Activated CD4-positive, alpha-beta T cell treated with anti-CD3 and anti-CD28 coated beads for 4 hours (primary cell): ENCODE data around the gene SMAD3.

Experiments
- DNase-seq, 2 donors: peaks; one replicate each; pipeline ENCODE4 v3.0.0-alpha.2; 2020

The SMAD3 gene

DNA sequence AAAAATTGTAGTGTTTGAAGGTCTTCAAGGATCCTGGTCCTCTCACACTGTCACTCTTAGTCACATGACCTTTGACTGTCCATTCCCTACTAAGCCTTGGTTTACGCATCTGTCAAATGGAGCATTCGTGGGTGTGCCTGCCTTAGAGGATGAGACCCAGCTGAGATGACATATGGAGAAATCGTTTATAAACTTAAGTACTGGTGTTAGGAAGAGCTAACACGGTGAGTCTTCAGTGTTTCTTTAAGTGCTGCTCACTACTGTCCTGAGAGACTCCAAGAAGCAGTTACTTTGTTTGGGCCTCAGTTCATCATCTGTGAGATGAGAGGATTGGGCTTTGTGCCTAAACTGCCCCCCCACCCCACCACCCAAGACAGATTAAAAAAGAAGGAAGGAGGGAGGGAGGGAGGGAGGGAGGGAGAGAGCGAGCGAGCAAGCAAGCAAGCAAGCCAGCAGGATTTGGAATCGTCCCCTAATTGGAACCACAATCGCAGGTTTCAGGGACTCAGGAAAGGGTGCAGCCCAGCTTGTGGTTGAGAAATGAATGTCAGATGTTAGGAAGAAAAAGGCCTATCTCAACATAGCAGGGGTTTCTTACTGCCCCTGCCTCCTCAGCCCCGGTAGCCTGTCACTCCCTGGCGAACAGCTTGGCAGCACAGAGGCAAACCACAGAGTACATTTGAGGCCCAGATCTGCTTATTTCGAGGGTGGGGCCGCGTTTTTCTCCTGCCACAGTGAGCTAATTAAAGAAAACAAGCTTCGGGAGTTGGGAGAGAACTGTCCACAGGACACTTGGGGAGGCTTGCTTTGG, 32.7 kb downstream of the SMAD3 start:
- peak in 1 of 2 donors; percentile 23 for DNase-seq

DNA sequence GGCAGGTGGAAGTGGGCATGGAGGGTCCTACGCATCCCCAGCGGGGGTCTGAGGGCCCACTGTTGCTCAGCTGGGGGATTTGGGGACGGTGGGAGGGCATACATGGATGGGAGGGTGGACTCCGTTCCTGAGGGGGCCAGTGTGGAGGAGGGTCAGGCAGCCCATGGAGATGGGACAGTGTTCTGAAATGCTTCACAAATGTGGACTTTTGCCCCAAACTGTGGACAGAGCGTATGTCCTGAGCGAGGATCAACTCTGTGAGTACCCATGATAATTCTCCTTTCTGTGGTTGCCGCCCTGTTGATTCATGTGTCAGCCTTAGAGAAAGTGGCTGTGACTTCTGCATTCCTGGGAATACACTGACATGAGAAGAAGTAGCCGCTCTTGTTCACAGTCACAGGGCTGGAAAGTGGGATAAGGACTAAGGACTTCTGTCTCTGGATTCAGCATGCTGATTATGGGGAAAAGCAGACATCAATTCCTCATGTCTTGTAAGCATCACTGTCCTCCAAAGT, 33.4 kb downstream of the SMAD3 start:
- DNase-seq: no peak

DNA sequence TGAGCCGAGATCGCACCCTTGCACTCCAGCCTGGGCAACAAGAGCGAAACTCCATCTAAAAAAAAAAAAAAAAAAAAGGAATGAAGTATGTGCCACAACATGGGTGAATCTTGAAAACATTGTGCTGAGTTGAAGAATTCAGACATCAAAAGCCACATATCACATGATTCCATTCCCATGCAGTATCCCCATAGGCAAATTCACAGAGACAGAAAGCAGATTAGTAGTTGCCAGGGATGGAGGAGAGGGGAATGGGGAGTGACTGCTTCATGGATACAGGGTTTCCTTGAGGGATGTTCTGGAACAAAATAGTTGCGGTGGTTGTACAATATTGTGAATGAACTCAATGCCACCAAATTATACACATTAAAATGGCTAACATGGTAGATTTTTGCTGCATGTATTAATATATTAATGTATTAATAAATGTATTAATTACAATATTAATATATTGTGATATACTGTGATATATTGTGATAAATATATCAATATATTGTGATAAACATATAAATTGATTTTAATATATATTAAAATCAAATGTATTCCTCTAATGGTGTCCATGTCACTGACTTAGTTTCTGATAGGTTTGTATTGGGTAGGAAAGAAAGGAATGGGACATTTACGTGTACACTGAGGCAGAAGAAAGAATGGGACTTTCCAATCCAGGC, 34.9 kb downstream of the SMAD3 start:
- DNase-seq: no peak

DNA sequence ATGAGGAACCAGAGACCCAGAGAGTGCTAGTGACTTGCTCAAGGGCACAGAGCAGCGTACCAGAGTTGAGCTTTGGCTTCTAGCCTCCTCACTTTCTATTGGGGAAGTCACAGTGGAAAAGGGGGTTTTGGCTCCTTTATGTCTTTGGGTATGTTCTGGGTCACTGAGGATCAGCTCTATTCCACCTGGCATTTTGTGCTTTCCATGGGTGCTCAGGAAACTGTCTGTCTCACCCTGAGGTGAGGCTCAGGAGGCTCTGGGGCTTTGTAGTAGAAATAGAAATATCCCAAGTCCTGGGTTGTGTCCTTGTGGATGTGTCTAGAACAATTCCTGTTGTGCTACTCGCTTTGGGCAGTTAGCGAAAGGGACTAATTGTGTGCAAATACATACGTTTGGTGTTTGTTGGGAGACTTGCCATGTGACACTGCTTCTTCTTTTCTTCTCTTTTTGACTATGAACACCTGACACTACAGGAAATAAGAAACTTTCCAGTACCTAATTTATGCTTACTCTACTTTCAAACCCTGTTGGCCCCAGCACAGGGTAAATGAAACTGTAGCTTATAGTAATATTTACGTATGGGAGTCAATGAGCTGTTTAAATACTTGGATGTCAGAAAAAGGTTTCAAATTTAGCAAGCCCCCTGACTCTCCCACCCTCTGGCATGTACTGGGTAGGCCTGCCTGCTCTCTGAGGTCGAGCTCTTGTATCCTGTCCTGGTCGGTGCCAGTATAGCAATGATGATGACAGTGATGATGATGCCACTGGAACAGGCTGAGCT, 35.6 kb downstream of the SMAD3 start:
- peak in 1 of 2 donors; percentile 19 for DNase-seq

DNA sequence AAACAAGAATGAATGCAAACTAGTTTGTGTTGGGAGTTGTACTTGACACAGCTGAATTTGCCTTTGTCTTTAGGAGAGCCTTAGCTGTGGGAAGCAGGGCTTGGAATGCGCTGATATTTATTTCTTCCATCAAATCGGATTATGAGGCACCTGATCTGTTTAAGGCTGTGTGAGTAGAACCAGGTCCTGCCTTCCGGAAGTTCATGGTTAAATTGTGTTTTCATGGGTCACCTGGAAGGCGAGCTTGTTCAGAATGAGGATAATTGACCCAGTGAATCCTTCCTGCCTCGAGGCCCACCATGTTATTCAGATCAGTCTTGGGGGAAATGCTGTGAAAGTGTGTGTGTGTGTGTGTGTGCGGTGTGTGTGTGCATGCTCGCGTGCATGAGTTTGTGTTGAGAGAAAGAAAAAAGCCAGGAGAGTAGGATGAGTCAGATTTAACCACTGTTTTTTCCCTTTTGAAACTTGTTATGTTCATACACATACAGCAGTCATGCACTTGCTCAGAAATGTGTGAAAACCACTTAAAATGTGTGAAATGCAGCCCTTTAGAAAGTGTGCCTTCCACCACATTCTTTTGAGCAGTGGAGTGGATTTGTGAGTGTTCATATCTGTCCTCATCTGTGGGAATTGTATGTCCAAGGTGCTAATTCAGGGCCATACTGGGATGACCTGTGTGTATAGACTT, 36.7 kb downstream of the SMAD3 start:
- peak; percentile 40 to 62 for DNase-seq

DNA sequence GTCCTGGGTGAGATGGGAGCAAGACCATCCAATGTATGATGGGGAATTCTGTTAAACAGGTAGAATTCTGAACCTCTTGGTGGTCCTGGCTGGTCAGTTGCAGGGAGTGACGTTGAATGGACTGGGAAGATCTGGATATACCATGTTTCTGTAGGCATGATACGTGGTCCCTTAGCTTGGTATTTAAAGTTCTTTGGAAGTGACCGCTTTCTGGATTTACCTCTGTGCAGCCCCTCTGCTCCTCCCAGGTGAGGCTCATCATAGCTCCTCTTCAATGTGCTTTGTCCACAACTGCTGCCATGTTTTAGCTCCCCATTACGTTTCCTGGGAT, 37.2 kb downstream of the SMAD3 start:
- no peak for DNase-seq

DNA sequence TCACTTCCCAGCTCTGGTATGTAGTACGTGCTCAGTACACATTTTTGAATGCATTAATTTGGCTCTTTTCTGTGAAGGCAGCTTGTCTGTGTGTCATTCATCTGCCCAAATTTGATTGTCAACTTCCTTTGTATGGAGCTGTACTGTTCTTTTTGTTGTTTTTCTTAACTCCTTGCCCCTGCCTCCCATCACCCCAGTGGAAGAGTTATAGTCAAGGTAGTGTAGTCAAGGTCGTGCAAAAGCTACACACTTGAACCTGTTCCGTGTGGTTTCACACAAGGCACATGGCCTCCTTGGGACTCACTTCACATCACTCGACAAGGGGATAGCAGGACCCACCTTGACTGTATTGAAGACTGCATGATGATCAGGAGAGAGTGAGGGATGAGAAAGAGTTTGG, 37.6 kb downstream of the SMAD3 start:
- no peak for DNase-seq

DNA sequence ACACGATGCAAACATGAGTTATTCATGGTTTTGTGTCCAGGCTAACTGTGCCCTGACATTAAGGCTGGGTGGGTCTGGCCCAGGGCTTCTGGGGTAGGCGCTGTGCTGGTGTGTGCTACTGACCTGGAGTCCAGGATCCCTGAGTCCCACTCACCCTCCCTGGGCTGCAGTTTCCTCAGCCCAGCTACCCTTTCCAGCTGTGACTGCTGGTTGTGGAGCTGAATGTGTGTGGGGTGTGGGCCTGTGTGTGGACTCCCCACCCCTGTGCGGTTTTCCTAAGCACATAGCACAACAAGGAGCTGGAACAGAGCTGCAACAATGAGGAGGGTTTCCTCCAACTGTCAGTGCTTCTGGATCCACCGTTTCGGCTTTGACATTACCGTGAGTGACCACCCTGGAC, 38.0 kb downstream of the SMAD3 start:
- DNase-seq: no peak

DNA sequence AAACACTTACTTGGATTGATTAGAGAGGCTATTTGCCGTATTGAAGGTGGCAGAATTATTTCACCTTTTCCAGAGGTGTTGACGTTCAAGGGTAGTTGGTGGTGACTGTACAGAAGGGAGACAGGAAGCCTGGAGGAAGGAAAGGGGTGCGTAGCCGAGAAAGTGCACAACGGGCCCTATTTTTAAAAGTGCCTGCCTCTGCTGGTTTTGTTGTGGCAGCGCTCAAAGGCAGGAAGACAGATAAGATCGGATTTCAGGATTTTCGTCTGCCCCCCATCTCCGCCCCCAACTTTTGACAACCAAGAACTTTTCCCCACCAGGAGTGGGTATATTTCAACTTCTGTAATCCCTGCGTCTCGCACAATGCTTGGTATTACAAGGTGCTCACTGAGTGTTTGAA, 38.5 kb downstream of the SMAD3 start:
- peak in 1 of 2 donors; percentile 25 for DNase-seq

DNA sequence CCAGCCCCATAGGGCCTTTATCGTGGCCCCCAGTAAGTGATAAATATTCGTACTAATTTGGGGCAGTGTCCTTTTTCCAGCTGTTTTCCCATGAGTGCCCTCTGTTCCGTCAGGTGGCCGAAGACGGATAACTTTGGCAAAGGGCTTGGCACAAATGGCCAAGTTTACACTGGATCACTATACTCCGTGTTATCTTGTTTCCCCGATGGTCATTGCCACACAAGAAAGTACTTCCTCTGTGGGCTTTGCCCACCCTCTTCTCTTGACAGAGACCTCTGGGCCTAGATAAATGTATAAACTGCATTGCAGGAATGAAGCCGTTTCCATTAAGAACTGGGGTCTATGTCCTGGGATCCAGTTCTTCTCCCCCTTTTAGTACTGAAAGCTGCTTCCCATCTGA, 39.1 kb downstream of the SMAD3 start:
- no peak for DNase-seq

DNA sequence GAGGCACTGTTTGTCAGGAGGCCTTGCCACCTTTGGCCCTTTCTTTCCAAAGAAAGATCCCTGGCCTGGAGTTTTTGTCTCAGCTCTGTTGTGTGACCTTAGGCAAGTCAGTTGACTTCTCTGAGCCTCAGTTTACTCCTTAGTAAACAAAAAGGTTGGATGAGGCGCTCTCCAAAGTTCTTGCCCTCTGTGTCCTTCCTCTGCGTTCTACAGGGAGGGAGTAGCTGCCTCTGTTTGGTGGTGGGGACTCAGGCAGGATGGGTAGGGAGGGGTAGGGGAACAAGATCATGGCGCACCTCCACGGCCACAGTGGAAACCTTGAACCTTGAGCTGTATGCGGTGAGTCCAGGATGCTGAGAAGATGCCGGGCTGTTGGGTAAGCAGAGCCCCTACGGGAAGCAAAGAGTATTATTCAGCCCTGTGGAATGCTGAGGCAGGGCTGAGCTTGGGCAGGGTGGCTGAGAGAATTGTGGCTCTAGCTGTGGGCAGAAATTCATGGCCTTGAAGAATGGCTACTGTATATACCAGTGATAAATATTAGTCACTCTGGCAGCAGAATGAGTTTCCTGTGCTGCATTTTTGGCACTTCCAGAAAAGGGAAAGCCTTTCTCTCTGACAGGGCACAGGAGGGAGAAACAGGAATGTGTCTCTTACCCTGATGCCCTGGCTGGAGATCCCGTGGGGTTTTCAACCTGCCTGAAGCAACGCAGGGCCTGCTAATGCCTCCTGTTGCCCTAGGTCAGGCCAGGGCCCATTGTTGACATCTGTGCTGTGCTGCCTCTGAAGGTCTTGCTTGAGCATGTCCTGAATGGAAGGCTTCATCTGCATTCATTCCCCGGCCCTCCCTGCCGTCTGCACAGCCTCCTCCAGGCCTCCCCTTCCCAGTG, 39.9 kb downstream of the SMAD3 start:
- DNase-seq: no peak

DNA sequence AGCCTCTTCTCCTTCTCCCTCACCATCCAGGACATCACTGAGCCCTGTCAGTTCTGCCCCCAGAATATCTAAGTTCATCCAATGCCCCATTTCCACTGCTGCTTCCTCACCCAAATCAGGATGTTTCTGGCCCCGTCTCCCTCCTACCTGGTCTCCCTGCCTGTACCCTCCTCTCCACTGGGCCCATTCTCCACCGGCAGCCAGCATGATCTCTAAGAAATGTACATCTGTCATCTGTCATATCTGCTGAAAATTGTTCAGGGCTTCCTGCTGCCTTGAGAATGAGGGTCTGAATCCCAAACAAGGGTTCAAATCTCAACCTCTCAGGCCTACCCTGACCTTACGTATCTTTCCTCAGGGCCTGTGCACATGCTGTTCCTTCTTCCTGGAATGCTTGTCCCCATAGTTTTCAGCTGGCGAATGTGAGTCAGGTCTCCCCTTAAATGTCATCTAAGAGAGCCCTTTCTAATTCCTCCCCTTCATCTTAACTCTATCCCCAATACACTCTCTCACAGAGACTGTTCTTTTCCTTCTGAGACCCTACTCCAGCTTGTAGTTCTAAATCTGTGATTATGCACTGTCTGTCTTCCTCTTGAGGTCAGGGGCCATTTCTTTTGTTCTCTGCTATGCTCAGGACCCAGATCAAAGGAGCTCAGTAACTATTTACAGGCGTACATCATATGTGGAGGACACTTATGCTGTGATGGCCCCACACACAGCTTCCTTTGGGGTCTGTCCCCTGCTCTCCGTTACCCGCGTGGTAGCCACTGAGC, 40.8 kb downstream of the SMAD3 start:
- no peak for DNase-seq

DNA sequence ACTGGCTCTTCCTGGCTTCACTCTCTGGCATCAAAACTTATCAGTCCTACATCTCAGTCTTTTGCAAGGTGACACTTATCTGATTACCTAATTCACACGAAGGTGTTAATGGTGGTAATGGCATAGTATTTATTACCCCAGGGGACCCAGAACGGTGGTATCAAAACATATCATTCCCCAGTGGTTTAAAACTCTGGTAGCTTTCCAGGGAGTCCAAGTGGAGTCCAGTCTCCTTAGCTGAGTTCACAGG, 41.3 kb downstream of the SMAD3 start:
- no peak for DNase-seq

DNA sequence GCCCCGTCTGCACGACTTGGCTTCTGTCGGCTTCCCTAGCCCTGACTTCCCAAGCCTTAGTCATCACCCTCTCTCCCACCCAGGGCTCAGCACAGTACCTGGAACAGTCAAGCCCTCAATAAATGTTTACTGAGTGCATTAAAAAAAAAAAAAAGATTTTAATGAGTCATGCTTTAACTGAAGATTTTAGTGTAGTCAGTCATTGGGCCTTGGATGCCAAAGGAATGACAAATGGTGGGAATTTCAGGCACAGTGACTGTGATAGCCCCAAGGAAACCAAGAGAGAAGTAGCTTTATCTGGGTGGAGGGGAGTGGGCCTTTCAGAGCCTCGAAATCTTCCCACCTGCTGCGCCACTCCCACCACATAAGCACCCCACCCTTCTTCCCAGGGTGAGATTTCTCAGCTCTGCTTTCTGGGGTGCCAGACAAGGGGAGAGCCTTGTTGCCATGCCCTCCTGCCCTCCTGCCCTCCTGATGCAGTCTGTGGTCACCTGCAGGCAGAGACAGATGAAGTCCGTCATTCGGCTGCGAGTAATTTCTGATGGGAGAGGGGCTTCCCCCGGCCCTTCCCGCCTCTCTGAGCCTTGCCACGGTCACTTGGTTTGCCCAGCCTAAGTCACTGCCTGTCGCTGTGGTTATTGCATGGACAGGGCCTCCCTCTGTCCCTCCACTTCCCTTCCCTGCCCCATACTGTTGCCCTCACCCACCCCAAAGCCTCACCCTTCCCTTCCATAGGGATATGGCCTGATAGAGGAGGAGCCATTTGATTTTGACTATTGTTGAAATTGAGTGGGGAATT, 41.8 kb downstream of the SMAD3 start:
- no peak for DNase-seq

DNA sequence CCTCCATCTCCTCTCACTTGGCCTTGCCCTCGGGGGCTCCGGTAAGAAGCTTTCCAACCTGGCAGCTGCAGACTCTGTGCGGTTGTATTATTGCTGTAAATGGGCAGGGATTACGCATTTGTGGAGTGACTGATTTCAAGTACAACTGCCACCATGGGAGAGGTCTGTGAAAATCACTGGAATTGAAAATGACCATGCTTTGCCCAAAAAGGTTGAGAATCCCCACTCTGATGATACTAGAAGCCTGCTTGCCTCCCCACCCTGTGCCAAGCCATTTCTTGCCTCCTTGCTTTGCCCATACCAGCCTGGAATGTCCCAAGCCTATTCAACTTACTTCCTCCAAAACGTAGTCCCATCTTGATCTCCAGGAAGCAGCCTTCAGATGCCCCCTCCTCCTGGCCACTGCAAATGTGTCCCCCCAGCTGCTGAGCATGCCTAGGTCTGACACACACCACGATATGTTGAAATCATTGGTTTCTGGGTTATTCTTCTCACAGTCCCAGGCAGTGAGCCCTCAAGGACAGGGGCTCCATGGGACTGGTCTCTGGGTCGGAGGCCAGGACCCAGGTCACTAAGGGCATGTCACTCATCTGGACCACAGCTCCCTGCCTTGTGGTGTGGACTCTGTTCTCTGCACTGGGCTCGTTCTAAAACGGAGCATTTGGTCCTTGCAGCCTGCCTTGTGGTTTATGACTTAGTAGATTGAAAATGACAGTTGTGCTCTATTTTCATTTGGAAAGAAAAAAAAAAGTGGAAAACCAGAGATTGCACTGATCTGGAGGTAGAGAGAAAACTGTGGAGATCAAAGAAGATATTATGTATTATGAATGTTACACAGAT, 42.9 kb downstream of the SMAD3 start:
- DNase-seq: no peak

DNA sequence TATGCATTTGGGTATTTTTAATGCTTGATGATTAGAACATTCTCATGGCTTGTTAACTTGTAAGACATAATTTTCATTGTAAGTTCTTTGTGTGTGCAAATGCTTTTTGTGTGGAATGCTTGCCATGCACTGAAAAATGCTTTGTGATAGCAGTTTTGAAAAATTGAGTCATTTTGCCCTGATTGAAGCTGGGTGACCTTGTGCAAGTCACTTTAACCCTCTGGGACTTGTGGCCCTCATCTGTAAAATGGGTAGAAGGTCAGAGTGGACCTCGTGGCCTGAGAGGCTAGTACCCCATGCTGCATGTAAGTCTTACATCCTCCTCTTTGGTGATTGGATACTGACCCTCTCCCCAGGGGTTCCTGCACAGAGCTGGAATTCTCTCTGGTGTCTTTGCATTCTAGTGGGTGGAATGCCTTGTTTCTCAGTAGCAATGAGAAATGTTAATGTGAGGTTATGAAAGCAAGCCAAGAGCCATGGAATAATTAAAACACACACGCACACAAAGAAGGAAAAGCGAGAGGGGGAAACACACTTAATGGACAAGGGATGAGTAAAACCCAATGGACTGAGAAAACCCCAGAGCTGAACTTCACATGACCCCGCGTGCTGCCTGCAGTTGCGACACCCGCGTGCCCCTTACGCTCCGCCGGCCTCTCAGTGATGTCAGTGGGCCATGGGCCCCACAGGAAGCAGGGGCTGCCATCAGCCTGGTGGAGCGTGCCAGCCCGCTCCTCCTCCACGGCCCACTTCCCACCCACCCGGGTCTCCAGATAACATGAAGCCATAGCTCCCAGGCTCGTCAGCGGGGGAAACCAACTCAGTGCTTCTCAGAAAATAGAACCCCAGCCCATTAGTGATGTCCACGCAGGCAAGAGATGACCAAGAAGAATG, 44.0 kb downstream of the SMAD3 start:
- no peak for DNase-seq

DNA sequence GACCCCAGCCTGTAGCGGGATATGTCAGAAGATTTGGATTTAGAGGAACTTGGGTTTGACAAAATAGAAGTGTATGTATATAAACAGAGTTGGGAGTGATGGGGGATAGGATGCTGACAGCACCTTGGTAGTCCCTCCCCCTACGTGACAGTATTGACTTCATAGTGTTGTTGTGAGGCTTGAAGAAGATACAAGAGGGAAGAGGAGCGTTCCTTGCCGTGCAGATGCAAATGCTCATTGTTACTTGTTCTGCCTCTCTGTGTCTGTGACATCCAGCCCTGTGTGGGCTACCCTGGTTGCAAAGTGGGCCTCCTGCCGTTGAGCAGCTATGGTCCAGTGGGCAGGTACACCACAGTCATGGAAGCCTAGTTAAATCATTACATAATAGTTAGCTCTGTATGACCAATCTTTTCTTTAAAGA, 45.0 kb downstream of the SMAD3 start:
- no peak for DNase-seq
